HCT116 (cell line): ENCODE data around the gene FGF14. TPM values are rescaled to one million over a fixed set of nuclear protein-coding genes. Genes with fewer than 3 reads are reported as not detected.

Experiments used
- ATAC-seq: fragments of 200-7000 bp; cut with Tn5 transposase; 2 replicates; pipeline ENCODE4 v1.9.1; 2020; ENCODE audit warnings: mild to moderate bottlenecking, moderate library complexity
- BruUV-seq: library from RNA; stranded (reverse); fragments of 400-500 nt; replicated peaks from 2 replicates; lab custom pipeline; 2021; lab: Mats Ljungman, UMichigan
- CTCF ChIA-PET: fragments of 300-600 bp; sonication (Branson Sonifier 250); formaldehyde crosslinking; loops from one replicate; lab custom pipeline; 2021; ENCODE audit warnings: antibody characterized with exemption; lab: Charles Lee
- POLR2A ChIA-PET: fragments of 300-600, 350-600 bp; sonication (Branson Sonifier 250); formaldehyde crosslinking; loops from one replicate; lab custom pipeline; 2021; ENCODE audit warnings: antibody characterized with exemption; lab: Charles Lee
- RAD21 ChIA-PET, 2 experiments: fragments of 300-600 bp; sonication (Branson Sonifier 250); formaldehyde crosslinking; loops; one replicate each; lab custom pipeline; 2023; ENCODE audit warnings: low total read pairs in 2 of 2; ENCODE audit not compliant: uncharacterized antibody in 2 of 2, unreplicated experiment in 2 of 2, low non-redundant PET in 1 of 2; lab: Charles Lee
- DNase-seq: peaks from one replicate; pipeline ENCODE4 v3.0.0-alpha.2; 2010; ENCODE audit warnings: low read depth, low spot score
- H2AFZ ChIP-seq: fragments of 200-600 bp; shearing (Covaris generic), sonication (generic); 2 replicates; pipeline ENCODE4 v1.6.1; 2017; ENCODE audit warnings: low read depth, mixed run types, mixed read lengths, antibody characterized with exemption, low read length; ENCODE audit not compliant: poor library complexity, severe bottlenecking
- H3K27ac ChIP-seq: 2 replicates; pipeline ENCODE4 v1.5.1; 2012; ENCODE audit warnings: low read depth, low read length
- H3K27me3 ChIP-seq: fragments of 200-600 bp; sonication (generic); 2 replicates; pipeline ENCODE4 v1.6.1; 2016; ENCODE audit warnings: mixed run types, low read length, mixed read lengths; ENCODE audit not compliant: insufficient read depth
- H3K36me3 ChIP-seq, 2 experiments: fragments of 200-500 bp in 1 of 2; fragments of 200-600 bp in 1 of 2; sonication (Bioruptor generic) in 1 of 2; sonication (generic) in 1 of 2; 2 replicates each; pipeline versions ENCODE4 v1.5.1 to v1.6.1; 2014 to 2016; ENCODE audit warnings: low read length in 2 of 2, inconsistent platforms in 1 of 2, mixed read lengths in 1 of 2, mixed run types in 1 of 2; ENCODE audit not compliant: insufficient read depth in 2 of 2, control insufficient read depth in 1 of 2
- H3K4me1 ChIP-seq, 2 experiments: fragments of 200-600 bp in 1 of 2; sonication (generic) in 1 of 2; 2 replicates each; pipeline versions ENCODE4 v1.5.1 to v1.6.1; 2012 to 2017; ENCODE audit warnings: low read length in 2 of 2, inconsistent platforms in 1 of 2, mild to moderate bottlenecking in 1 of 2, mixed read lengths in 1 of 2, mixed run types in 1 of 2, moderate library complexity in 1 of 2; ENCODE audit not compliant: insufficient read depth in 2 of 2, control insufficient read depth in 1 of 2
- H3K4me2 ChIP-seq: fragments of 200-600 bp; sonication (generic); 2 replicates; pipeline ENCODE4 v1.6.1; 2017; ENCODE audit warnings: mixed run types, low read length, mixed read lengths
- H3K4me3 ChIP-seq, 2 experiments: fragments of 200-600 bp in 1 of 2; sonication (generic) in 1 of 2; replicated peaks in 1 of 2; 2 replicates each; pipeline ENCODE4 v1.5.1; 2011 to 2016; ENCODE audit warnings: low read length in 2 of 2, control low read depth in 1 of 2, low read depth in 1 of 2, mild to moderate bottlenecking in 1 of 2, mixed read lengths in 1 of 2, mixed run types in 1 of 2
- H3K79me2 ChIP-seq: fragments of 200-600 bp; sonication (generic); 2 replicates; pipeline ENCODE4 v1.6.1; 2017; ENCODE audit warnings: mild to moderate bottlenecking, mixed run types, low read length, moderate library complexity, mixed read lengths; ENCODE audit not compliant: insufficient read depth
- H3K9ac ChIP-seq: fragments of 200-600 bp; sonication (generic); 2 replicates; pipeline ENCODE4 v1.6.1; 2016; ENCODE audit warnings: low read length, mixed read lengths
- H3K9me2 ChIP-seq: fragments of 200-600 bp; sonication (generic), shearing (Covaris generic); 2 replicates; pipeline ENCODE4 v1.6.1; 2017; ENCODE audit warnings: mixed run types, mild to moderate bottlenecking, moderate library complexity; ENCODE audit not compliant: insufficient read depth
- H3K9me3 ChIP-seq, 2 experiments: fragments of 200-500 bp in 1 of 2; fragments of 200-600 bp in 1 of 2; sonication (Bioruptor generic) in 1 of 2; sonication (generic) in 1 of 2; 2 replicates each; pipeline ENCODE4 v1.6.1; 2014 to 2017; ENCODE audit warnings: low read length in 2 of 2, mixed read lengths in 2 of 2, inconsistent platforms in 1 of 2, low read depth in 1 of 2, mild to moderate bottlenecking in 1 of 2, mixed run types in 1 of 2, moderate library complexity in 1 of 2; ENCODE audit not compliant: control insufficient read depth in 1 of 2, insufficient read depth in 1 of 2
- H4K20me1 ChIP-seq: fragments of 200-600 bp; sonication (generic), shearing (Covaris generic); 2 replicates; pipeline ENCODE4 v1.6.1; 2017; ENCODE audit warnings: mixed run types, mild to moderate bottlenecking, moderate library complexity; ENCODE audit not compliant: insufficient read depth
- CBX3 ChIP-seq: IDR thresholded peaks from 2 replicates; pipeline ENCODE4 v1.6.1; 2012; ENCODE audit warnings: low read depth
- EZH2phosphoT487 ChIP-seq: fragments of 200-600 bp; IDR thresholded peaks from 2 replicates; pipeline ENCODE4 v1.6.1; 2018; ENCODE audit warnings: antibody characterized with exemption, borderline replicate concordance
- FOSL1 ChIP-seq: IDR thresholded peaks from 2 replicates; pipeline ENCODE4 v1.6.1; 2012; ENCODE audit warnings: low read depth
- POLR2AphosphoS5 ChIP-seq: IDR thresholded peaks from 2 replicates; pipeline ENCODE4 v1.6.1; 2011; ENCODE audit warnings: mild to moderate bottlenecking, low read depth, low read length, moderate library complexity
- RAD21 ChIP-seq: IDR thresholded peaks from 2 replicates; pipeline ENCODE4 v1.6.1; 2012; ENCODE audit warnings: low read depth, mild to moderate bottlenecking
- SP1 ChIP-seq: IDR thresholded peaks from 2 replicates; pipeline ENCODE4 v1.6.1; 2012; ENCODE audit warnings: low read depth
- TCF7L2 ChIP-seq: IDR thresholded peaks from 2 replicates; pipeline ENCODE4 v1.7.0; 2011; ENCODE audit warnings: borderline replicate concordance, inconsistent platforms; ENCODE audit not compliant: insufficient read depth, insufficient read length; ENCODE audit errors: extremely low read depth
- YY1 ChIP-seq: IDR thresholded peaks from 2 replicates; pipeline ENCODE4 v1.6.1; 2011; ENCODE audit warnings: low read length, low read depth, moderate library complexity, mild to moderate bottlenecking; ENCODE audit not compliant: insufficient replicate concordance; ENCODE audit errors: extremely low read depth
- intact Hi-C: fragments of 100-400 bp; cut with micrococcal nuclease; formaldehyde crosslinking; loops from 2 replicates; pipeline ENCODE4 v1.10.0; 2022
- total RNA-seq: library from RNA; stranded (reverse); gene quantifications from one replicate; pipeline ENCODE4 v1.2.1, GENCODE V29; 2021; ENCODE audit not compliant: unreplicated experiment
- TF ChIP-seq, protein P1 (sequence below): IDR thresholded peaks from 2 replicates; pipeline ENCODE4 v1.6.1; 2012
- TF ChIP-seq, protein P2 (sequence below): IDR thresholded peaks from 2 replicates; pipeline ENCODE4 v1.6.1; 2011; ENCODE audit warnings: mild to moderate bottlenecking, low read length, moderate library complexity; ENCODE audit not compliant: insufficient replicate concordance; ENCODE audit errors: extremely low read depth
- TF ChIP-seq, protein P3 (sequence below): IDR thresholded peaks from 2 replicates; pipeline ENCODE4 v1.6.1; 2012
- TF ChIP-seq, protein P4 (sequence below): IDR thresholded peaks from 2 replicates; pipeline ENCODE4 v1.6.1; 2012; ENCODE audit warnings: low read depth

FGF14 gene
- total RNA-seq, 1 experiment from 2014 or later: not detected

DNA sequence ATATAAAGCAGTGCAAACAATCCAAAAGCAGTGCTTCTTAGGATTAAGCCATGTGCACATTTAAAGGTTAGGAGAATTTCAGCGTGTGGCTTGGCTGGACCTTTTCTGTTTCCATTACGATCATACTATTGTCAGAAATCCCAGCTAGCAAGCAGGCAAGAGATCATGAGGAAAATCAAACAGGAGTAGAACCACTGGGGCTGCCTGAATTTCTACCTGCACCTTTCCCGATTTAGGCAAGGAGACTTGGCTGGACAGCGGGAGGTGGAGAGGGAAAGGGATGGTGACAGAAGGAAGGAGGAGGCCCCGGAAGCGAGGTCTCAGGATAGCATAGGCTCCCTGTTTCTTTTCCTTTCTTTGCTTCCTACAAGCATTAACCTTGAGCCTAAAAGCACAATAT is 102.5 kb downstream of the FGF14 start:
- BruUV-seq: no TSS peak
- Histone ChIP-seq H3K27me3 (no peaks in the 10 kb centered on the region), H3K9me2 (no peaks in the 10 kb centered on the region), H3K27ac (no peak overlapping the region), H4K20me1 (no peaks in the 10 kb centered on the region), H3K79me2 (no peaks in the 10 kb centered on the region), H3K4me1 (no peaks in the 10 kb centered on the region), H3K36me3 (no peaks in the 10 kb centered on the region), H3K9ac (no peak overlapping the region), H2AFZ (no peak overlapping the region), H3K9me3 (no peaks in the 10 kb centered on the region), H3K4me3 (no peak overlapping the region), H3K4me2 (no peak overlapping the region)
- ATAC-seq (no peak), DNase-seq (no peak)
- intact Hi-C loops: no loop called here
- ChIA-PET RAD21 (no interaction called here), POLR2A (no interaction called here), CTCF (no interaction called here)
- TF ChIP-seq, protein P1, sequence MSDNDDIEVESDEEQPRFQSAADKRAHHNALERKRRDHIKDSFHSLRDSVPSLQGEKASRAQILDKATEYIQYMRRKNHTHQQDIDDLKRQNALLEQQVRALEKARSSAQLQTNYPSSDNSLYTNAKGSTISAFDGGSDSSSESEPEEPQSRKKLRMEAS: no peak
- TF ChIP-seq TCF7L2: no peak
- TF ChIP-seq, protein P2, sequence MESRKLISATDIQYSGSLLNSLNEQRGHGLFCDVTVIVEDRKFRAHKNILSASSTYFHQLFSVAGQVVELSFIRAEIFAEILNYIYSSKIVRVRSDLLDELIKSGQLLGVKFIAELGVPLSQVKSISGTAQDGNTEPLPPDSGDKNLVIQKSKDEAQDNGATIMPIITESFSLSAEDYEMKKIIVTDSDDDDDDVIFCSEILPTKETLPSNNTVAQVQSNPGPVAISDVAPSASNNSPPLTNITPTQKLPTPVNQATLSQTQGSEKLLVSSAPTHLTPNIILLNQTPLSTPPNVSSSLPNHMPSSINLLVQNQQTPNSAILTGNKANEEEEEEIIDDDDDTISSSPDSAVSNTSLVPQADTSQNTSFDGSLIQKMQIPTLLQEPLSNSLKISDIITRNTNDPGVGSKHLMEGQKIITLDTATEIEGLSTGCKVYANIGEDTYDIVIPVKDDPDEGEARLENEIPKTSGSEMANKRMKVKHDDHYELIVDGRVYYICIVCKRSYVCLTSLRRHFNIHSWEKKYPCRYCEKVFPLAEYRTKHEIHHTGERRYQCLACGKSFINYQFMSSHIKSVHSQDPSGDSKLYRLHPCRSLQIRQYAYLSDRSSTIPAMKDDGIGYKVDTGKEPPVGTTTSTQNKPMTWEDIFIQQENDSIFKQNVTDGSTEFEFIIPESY: no peak
- TF ChIP-seq CBX3: no peak
- no peak for TF ChIP-seq RAD21
- TF ChIP-seq, protein P3, sequence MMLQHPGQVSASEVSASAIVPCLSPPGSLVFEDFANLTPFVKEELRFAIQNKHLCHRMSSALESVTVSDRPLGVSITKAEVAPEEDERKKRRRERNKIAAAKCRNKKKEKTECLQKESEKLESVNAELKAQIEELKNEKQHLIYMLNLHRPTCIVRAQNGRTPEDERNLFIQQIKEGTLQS: no peak
- no peak for TF ChIP-seq POLR2AphosphoS5
- no peak for TF ChIP-seq FOSL1
- no peak for TF ChIP-seq SP1
- TF ChIP-seq, protein P4, sequence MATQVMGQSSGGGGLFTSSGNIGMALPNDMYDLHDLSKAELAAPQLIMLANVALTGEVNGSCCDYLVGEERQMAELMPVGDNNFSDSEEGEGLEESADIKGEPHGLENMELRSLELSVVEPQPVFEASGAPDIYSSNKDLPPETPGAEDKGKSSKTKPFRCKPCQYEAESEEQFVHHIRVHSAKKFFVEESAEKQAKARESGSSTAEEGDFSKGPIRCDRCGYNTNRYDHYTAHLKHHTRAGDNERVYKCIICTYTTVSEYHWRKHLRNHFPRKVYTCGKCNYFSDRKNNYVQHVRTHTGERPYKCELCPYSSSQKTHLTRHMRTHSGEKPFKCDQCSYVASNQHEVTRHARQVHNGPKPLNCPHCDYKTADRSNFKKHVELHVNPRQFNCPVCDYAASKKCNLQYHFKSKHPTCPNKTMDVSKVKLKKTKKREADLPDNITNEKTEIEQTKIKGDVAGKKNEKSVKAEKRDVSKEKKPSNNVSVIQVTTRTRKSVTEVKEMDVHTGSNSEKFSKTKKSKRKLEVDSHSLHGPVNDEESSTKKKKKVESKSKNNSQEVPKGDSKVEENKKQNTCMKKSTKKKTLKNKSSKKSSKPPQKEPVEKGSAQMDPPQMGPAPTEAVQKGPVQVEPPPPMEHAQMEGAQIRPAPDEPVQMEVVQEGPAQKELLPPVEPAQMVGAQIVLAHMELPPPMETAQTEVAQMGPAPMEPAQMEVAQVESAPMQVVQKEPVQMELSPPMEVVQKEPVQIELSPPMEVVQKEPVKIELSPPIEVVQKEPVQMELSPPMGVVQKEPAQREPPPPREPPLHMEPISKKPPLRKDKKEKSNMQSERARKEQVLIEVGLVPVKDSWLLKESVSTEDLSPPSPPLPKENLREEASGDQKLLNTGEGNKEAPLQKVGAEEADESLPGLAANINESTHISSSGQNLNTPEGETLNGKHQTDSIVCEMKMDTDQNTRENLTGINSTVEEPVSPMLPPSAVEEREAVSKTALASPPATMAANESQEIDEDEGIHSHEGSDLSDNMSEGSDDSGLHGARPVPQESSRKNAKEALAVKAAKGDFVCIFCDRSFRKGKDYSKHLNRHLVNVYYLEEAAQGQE: no peak
- TF ChIP-seq EZH2phosphoT487: no peak
- no peak for TF ChIP-seq YY1
